ENCODE results near the gene ELF1.

- TF ChIP-seq CTCF (IDR thresholded peaks at IDR 0.05) (no peak), POLR2A (IDR thresholded peaks at IDR 0.05) (no peak)
These were observed 36.0 kb upstream of the ELF1 start for GRCh38 chr13:41054919-41055619.

Measured in ovary (tissue), 3 donors.